Stimulated activated CD4-positive, alpha-beta T cell treated with anti-CD3 and anti-CD28 coated beads, Interleukin-2, amount 100 ng/mL, for 24 hours (primary cell): ENCODE measurements around the gene LGI4.

Experiments
- DNase-seq, 2 donors: peaks; one replicate each; pipeline ENCODE4 v3.0.0-alpha.2; 2020

The LGI4 gene

GRCh38 chr19:35083691-35084508 lies 51.0 kb downstream of the LGI4 start:
- no peak for DNase-seq

GRCh38 chr19:35081201-35081600 lies 53.7 kb downstream of the LGI4 start:
- DNase-seq, result no peak

GRCh38 chr19:35080613-35081170 lies 54.2 kb downstream of the LGI4 start:
- DNase-seq, result no peak

GRCh38 chr19:35079826-35080225 lies 55.0 kb downstream of the LGI4 start:
- no peak for DNase-seq

GRCh38 chr19:35077411-35078223 lies 57.2 kb downstream of the LGI4 start:
- DNase-seq, result no peak

GRCh38 chr19:35076657-35077056 lies 58.2 kb downstream of the LGI4 start:
- DNase-seq, result no peak

GRCh38 chr19:35076026-35076370 lies 58.9 kb downstream of the LGI4 start:
- no peak for DNase-seq

- DNase-seq, result no peak
Observed at GRCh38 chr19:35075202-35076025, 59.4 kb downstream of the LGI4 start.
